ENCODE results near the gene DDX60.

DDX60 gene

GRCh38 chr4:168203233-168203911 lies 115.2 kb downstream of the DDX60 start:
- no peak for DNase-seq (ENCODE audit: low read depth in 3 of 3)

GRCh38 chr4:168200685-168201084 lies 117.9 kb downstream of the DDX60 start:
- no peak for DNase-seq (ENCODE audit: low read depth in 3 of 3)

GRCh38 chr4:168199260-168199957 lies 119.1 kb downstream of the DDX60 start:
- DNase-seq (ENCODE audit: low read depth in 3 of 3) = no peak

GRCh38 chr4:168197926-168198325 lies 120.6 kb downstream of the DDX60 start:
- DNase-seq (ENCODE audit: low read depth in 3 of 3) = no peak

GRCh38 chr4:168188754-168189153 lies 129.8 kb downstream of the DDX60 start:
- DNase-seq (ENCODE audit: low read depth in 3 of 3) = no peak

- no peak for DNase-seq (ENCODE audit: low read depth in 3 of 3)
Measured at GRCh38 chr4:168183717-168184571, 134.6 kb downstream of the DDX60 start.

- no peak for DNase-seq (ENCODE audit: low read depth in 3 of 3)
Measured at GRCh38 chr4:168177546-168178149, 140.9 kb downstream of the DDX60 start.

- DNase-seq (ENCODE audit: low read depth in 3 of 3) = no peak
Measured at GRCh38 chr4:168174308-168174707, 144.2 kb downstream of the DDX60 start.

- DNase-seq (ENCODE audit: low read depth in 3 of 3) = no peak
Measured at GRCh38 chr4:168167714-168168284, 150.8 kb downstream of the DDX60 start.
